CD4-positive, alpha-beta T cell treated with Interferon gamma for 1 hour (primary cell): ENCODE measurements around the gene TMEM219.
"Not testable (repeated sequence)": the region's sequence is repeated elsewhere in the genome, so short reads cannot be mapped to it uniquely, and the experiment has no call there.

ENCODE experiments used
- DNase-seq: peaks from one replicate; pipeline ENCODE4 v3.0.0-alpha.2; 2020

TMEM219 gene, protein sequence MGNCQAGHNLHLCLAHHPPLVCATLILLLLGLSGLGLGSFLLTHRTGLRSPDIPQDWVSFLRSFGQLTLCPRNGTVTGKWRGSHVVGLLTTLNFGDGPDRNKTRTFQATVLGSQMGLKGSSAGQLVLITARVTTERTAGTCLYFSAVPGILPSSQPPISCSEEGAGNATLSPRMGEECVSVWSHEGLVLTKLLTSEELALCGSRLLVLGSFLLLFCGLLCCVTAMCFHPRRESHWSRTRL

GRCh38 chr16:29961479-29962343 lies at the start of gene TMEM219:
Gene TMEM219 (plus strand): TSS chr16:29962079. CDS start chr16:29963144, 1,065 bp downstream.
- peak; percentile 93 for DNase-seq

DNA sequence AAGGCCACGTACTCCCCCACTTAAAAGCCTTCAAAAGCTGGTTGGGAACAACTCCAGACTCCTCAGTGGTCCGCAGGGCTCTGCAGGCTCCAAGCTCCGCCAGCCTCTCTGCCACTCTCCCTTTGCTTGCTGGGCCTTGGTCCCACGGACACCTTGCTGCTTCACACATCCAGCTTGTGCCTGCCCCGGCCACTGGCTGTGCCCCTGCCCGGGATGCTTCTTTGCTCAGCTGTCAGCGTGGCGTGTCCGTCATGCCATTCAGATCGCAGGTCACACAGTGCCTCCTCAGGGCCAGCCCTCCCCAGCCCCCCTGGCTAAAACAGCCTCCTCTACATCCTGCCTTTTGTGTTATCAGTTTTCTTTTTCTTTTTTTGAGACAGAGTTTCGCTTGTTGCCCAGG lies 49.8 kb upstream of the TMEM219 start:
- DNase-seq, result no peak

DNA sequence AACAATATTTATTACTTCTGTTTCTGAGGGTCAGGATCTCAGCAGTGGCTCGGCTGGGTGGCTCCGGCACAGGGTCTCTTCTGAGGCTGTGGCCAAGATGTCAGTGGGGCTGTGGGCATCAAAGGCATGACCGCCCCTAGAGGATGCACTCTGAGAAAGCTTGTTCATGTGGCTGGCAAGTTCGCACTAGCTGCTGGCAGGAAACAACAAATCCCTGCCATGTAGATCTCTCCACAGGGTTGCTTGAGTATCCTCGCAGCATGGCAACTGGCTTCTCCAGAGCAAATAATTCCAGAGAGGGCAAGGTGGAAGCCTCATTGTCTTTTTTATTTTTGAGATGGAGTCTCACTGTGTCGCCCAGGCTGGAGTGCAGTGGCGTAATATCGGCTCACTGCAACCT lies 48.4 kb upstream of the TMEM219 start:
- DNase-seq, result no peak

- no peak for DNase-seq
Observed at GRCh38 chr16:29915590-29916247, 46.2 kb upstream of the TMEM219 start.

DNA sequence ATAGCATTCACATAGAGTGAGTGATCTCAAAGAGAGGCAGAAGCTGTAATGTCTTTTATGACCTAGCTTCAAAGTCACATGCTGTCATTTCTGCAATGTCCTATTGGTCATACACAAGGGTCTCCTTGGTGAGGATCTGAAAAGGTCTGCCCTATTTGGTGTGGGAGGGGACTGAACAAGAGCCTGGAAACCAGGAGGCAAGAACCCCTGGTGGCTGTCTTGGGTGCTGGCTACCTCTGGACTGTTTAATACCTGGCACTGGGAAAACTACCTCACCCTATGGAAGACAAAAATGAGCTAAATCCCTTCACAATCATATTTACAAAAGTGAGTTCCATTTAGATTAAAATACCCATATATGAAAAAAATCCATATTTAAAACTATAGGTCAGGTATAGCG lies 44.9 kb upstream of the TMEM219 start:
- no peak for DNase-seq

DNA sequence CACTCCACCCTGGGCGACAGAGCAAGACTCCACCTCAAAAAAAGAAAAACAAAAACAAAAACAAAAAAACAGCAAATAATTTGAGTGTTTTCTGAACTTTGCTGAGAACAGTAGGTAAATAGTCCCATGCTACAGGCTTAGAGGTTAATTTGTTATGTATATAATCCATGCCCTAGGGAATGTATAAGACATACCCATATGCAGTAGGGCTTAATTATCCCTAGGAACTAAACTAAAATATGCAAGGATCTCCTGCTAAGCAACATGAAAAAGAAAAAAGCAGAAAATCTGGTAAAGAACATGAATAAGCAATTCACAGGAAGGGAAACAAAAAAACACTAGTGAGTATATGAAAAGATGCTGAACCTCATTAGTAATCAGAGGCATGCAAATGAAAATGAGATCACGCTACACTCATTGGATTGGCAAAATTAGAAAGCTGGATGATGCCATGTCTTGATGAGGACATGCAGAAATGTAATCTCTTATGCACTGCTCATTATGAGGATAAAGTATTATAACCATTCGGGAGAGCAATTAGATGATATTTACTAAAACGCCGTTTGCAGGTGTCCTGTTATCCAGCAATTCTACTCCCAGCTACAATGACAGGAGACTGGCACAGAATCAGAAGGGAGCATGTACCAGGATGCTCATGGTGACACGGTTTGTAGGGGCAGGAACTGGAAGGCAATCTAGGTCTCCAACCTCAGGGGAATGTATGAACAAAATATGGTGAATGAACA lies 41.4 kb upstream of the TMEM219 start:
- no peak for DNase-seq

DNA sequence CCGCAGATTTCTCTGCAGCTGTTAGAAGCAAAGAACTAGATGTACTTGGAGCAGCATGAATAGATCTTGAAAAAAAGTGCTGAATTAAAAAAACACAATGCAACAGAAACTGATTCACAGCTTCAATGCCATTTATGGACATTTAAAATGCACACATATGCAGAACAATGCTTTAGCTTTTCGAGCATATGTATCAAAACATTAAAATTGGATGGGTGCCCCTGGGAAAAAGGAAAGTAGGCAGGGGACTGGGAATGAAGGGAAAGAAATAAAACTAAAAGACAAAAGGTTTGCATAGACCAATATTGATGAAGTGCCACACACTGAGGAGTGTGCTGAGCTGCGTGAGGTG lies 40.9 kb upstream of the TMEM219 start:
- no peak for DNase-seq

DNA sequence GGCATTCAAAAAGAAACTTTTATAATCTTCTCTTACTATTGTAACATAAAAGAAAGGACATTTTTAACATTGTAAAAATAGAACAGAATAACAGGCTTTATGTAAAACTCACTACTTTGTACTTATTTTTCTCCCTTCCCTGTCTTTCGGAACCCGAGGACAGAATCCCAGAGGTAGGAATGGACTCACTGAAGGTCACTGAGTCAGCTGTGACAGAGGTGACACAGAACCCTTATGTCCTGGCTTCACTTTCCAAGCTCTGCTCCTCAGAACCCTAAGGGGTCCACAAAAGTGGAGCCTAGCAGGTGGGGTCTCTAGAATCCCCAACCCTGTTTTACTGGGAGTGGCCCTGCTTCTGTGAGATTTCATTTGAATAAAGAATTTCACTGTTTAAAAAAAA lies 39.6 kb upstream of the TMEM219 start:
- no peak for DNase-seq

DNA sequence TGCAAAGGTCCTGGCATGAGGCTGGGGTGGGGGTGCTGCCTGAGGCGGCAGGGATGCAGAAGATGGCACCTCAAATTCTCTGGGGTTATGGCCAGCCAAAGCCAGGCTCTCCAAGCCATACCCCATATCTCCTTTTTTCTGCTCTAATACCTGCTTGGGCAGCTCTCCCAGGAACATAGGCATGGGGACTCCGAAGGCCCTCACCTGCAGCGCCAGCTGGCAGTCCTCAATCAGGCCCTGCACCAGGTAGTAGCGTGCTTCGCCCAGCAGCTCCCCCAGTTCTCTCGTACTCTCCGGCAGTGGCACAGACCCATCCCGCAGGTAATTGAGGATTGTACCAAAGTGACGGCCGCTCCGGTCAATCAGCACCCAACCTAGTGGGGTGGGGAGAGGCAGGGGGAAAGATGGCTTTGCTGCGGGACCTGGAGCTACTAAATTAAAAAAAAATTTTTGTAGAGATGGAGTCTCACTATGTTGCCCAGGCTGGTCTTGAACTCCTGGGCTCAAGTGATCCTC lies 38.8 kb upstream of the TMEM219 start:
- DNase-seq, result no peak

GRCh38 chr16:29925105-29925756 lies 36.6 kb upstream of the TMEM219 start:
- no peak for DNase-seq

- peak; percentile 89 for DNase-seq
Observed at GRCh38 chr16:29925781-29926710, 35.8 kb upstream of the TMEM219 start, which contains the start of gene KCTD13. Gene KCTD13 (minus strand): TSS chr16:29926226. CDS start chr16:29926033, 193 bp downstream.

- DNase-seq, result no peak
Observed at GRCh38 chr16:29926711-29927052, 35.2 kb upstream of the TMEM219 start.

- no peak for DNase-seq
Observed at GRCh38 chr16:29927070-29927905, 34.6 kb upstream of the TMEM219 start.

- DNase-seq, result not testable (repeated sequence)
Observed at GRCh38 chr16:29931750-29932149, 30.1 kb upstream of the TMEM219 start.

DNA sequence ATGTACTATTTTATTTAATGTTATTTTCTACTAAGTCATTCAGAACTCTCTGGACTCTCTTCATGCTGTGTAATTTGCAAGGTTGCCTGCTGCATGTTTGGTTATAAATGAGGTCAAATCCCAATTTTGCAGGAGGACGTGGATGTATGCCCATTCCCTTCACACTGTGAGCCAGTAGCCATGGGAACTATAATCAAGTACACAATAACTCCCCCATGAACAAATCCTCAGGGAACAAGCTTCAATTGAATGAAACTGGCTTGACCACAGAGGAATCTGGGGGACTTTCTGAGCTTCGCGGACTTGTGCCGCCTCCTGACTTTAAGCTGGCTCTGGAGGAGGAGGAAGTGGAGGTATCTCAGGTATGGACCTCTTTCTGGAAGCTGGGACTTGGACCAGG lies 21.2 kb upstream of the TMEM219 start:
- DNase-seq, result no peak

GRCh38 chr16:29943846-29944799 lies 17.8 kb upstream of the TMEM219 start:
- DNase-seq, result no peak

GRCh38 chr16:29947897-29948296 lies 14.0 kb upstream of the TMEM219 start:
- DNase-seq, result no peak

GRCh38 chr16:29950806-29951461 lies 10.9 kb upstream of the TMEM219 start:
- DNase-seq, result no peak
